ENCODE data around the gene DAND5.

GRCh38 chr19:13016245-13016627 lies 46.9 kb downstream of the DAND5 start:
- TF ChIP-seq CTCF (IDR thresholded peaks at IDR 0.05) (no peak), POLR2AphosphoS5 (IDR thresholded peaks at IDR 0.05) (no peak)
